ENCODE measurements around the gene KDM3A.

GRCh38 chr2:86541334-86541733 is 100.2 kb downstream of the KDM3A start:
- TF ChIP-seq, protein P1, sequence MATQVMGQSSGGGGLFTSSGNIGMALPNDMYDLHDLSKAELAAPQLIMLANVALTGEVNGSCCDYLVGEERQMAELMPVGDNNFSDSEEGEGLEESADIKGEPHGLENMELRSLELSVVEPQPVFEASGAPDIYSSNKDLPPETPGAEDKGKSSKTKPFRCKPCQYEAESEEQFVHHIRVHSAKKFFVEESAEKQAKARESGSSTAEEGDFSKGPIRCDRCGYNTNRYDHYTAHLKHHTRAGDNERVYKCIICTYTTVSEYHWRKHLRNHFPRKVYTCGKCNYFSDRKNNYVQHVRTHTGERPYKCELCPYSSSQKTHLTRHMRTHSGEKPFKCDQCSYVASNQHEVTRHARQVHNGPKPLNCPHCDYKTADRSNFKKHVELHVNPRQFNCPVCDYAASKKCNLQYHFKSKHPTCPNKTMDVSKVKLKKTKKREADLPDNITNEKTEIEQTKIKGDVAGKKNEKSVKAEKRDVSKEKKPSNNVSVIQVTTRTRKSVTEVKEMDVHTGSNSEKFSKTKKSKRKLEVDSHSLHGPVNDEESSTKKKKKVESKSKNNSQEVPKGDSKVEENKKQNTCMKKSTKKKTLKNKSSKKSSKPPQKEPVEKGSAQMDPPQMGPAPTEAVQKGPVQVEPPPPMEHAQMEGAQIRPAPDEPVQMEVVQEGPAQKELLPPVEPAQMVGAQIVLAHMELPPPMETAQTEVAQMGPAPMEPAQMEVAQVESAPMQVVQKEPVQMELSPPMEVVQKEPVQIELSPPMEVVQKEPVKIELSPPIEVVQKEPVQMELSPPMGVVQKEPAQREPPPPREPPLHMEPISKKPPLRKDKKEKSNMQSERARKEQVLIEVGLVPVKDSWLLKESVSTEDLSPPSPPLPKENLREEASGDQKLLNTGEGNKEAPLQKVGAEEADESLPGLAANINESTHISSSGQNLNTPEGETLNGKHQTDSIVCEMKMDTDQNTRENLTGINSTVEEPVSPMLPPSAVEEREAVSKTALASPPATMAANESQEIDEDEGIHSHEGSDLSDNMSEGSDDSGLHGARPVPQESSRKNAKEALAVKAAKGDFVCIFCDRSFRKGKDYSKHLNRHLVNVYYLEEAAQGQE (IDR thresholded peaks at IDR 0.05; ENCODE audit: low read depth): no peak
- no peak for TF ChIP-seq POLR2AphosphoS5 (IDR thresholded peaks at IDR 0.05; ENCODE audit: low read depth, low read length)
- TF ChIP-seq, protein P2, sequence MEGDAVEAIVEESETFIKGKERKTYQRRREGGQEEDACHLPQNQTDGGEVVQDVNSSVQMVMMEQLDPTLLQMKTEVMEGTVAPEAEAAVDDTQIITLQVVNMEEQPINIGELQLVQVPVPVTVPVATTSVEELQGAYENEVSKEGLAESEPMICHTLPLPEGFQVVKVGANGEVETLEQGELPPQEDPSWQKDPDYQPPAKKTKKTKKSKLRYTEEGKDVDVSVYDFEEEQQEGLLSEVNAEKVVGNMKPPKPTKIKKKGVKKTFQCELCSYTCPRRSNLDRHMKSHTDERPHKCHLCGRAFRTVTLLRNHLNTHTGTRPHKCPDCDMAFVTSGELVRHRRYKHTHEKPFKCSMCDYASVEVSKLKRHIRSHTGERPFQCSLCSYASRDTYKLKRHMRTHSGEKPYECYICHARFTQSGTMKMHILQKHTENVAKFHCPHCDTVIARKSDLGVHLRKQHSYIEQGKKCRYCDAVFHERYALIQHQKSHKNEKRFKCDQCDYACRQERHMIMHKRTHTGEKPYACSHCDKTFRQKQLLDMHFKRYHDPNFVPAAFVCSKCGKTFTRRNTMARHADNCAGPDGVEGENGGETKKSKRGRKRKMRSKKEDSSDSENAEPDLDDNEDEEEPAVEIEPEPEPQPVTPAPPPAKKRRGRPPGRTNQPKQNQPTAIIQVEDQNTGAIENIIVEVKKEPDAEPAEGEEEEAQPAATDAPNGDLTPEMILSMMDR (IDR thresholded peaks at IDR 0.05 in 2 of 3, conservative IDR thresholded peaks at IDR 0.05 in 1 of 3; ENCODE audit: borderline replicate concordance in 1 of 3, insufficient read depth in 1 of 3, low read depth in 2 of 3, low read length in 2 of 3): no peak
- TF ChIP-seq POLR2A (IDR thresholded peaks at IDR 0.05; ENCODE audit: borderline replicate concordance, extremely low read depth, insufficient read depth, insufficient read length): no peak
- TF ChIP-seq EGR1 (IDR thresholded peaks at IDR 0.05; ENCODE audit: low read depth): no peak
- no peak for TF ChIP-seq TCF7L2 (IDR thresholded peaks at IDR 0.05; ENCODE audit: borderline replicate concordance, extremely low read depth, insufficient read depth, insufficient read length)
- TF ChIP-seq EZH2 (IDR thresholded peaks at IDR 0.05): no peak
- TF ChIP-seq JUND (IDR thresholded peaks at IDR 0.05): no peak
- no peak for TF ChIP-seq MAX (IDR thresholded peaks at IDR 0.05)
- TF ChIP-seq ELF1 (IDR thresholded peaks at IDR 0.05; ENCODE audit: borderline replicate concordance, low read depth): no peak
- TF ChIP-seq ZNF274 (IDR thresholded peaks at IDR 0.05; ENCODE audit: low read depth, low read length): no peak
- no peak for TF ChIP-seq EZH2phosphoT487 (IDR thresholded peaks at IDR 0.05; ENCODE audit: borderline replicate concordance)
